ENCODE data around the gene VKORC1L1.

- TF ChIP-seq ATF3 (IDR thresholded peaks at IDR 0.05; ENCODE audit: borderline replicate concordance, extremely low read depth, low read depth, low read length) (no peak), GABPA (IDR thresholded peaks at IDR 0.05; ENCODE audit: low read depth) (no peak), CTCF (IDR thresholded peaks at IDR 0.05 in 2 of 3, conservative IDR thresholded peaks at IDR 0.05 in 1 of 3; ENCODE audit: control insufficient read depth in 2 of 3, extremely low read depth in 1 of 3, insufficient read depth in 1 of 3, low read depth in 3 of 3, low read length in 3 of 3) (no peak), TBL1XR1 (IDR thresholded peaks at IDR 0.05; ENCODE audit: low read depth, low read length) (no peak)
These were observed 65.5 kb downstream of the VKORC1L1 start for GRCh38 chr7:65938336-65938895.
